NCI-H2196 treated with DMSO at 0.1 percent for 48 hours (cell line): ENCODE measurements around the gene PLA2G2D.

Experiments used
- DNase-seq: peaks from one replicate; lab custom pipeline; 2025; ENCODE audit not compliant: unreplicated experiment; lab: John Stamatoyannopoulos, UW

Gene PLA2G2D

DNA sequence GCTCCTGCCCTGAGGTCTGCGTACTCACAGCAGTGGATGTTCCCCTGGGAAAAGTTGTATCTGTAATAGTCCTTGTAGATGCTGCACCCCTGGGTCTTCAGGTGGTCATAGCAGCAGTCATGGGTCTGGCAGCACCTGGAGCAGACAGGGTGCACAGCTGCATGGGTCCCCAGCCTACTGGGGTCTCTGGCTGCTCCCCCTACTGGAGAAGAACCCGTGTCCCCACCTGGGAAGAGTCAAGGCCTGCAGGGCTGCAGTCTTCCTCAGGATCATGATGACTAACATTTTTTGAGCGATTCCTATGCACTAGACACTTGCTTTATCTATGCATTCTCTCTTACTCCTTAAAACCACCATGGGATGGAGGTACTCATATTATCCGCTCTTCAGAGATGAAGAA, 3.9 kb downstream of the PLA2G2D start:
- DNase-seq, result no peak

DNA sequence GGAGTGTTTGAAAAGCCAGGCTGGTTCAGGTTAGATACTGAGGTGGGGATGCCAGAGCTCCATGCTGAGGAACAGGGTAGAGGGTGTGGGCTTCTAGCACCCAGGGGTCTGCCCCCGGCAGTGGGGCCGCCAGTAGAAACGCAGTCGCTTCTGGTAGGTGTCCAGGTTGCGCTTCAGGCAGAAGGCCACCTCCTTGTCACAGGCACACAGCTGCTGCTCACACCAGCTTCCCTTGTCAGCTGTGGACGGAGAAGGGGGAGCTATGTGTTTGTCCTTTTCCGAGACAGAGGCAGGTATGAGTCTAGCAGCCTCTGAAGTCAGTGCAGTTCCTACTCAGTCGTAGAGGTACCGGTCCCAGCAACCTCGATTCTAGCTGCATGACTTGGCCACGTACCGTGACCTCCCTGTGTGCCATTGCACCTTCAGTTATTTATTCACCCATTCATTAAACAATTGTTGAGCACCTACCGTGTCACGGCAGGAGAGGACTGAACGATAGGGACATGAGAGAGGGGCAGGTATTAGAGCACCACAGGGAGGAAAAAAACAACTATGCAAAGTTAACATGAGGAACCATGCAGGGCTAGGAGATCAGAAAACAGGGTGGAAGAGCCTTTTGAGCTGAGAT, 5.2 kb downstream of the PLA2G2D start:
- DNase-seq, result no peak

DNA sequence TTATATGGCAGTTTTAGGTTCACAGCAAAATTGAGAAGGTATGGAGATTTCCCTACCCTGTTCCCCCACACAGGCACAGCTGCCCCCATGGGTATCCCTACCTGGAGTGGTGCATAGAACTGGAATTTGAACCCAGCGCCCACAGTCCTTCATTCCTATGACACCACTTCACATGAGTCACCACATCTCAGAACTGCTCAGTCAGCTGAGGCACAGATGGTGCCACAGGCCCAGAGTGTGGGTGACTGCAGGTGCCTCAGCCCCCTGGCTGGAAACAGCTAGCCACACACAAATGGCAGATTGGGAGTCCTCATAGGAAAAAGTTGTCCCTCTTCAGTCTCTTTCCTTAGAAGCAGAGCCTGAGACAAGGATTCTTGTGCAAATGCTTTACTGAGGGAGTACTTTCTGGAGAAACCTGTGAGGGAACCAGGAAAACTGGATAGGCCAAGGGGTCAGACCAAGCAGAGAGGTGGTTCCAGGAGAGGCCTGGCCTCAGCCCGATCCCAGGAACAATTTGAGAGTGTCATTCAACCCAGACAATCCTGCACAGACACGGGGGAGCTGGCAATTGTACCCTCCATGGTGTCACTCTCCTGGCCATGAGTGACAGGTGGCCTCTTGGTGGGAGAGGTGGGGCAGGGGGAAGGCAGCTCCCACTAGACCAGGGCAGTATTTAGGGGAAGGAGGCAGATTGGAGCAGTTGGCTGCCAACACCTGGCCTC, 6.9 kb downstream of the PLA2G2D start:
- no peak for DNase-seq

DNA sequence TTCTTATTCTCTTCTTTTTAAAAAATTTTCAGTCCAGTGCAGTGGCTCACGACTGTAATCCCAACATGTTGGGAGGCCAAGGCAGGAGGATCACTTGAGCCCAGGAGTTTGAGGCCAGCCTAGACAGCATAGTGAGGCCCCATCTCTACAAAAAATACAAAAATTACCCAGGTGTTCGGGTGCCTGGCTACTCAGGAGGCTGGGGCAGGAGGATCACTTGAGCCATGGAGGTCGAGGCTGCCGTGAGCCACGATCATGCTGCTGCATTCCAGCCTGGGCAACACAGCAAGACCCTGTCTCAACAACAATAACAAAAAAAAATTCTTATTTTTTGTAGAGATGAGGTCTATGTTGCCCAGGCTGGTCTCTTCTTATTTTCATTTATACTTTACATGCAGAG, 7.9 kb downstream of the PLA2G2D start:
- no peak for DNase-seq

DNA sequence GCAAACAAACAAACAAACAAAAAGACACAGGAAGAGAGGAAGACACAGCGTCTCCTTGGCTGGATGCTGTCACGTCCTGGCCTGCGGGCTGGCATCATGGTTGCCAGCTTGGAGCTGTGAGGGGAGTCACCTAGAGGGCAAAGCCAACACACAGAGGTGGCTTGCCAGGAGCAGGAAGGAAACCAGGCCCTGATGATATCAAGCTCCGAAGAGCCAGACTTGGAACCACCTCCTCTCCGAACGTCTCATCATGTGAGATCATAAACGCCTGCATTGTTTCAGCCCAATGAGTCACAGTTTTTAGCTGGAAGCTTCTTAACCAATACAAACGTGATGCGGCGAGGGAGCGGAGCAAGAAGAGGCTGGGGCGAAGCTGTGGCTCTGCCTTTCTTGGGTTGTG, 8.7 kb downstream of the PLA2G2D start:
- no peak for DNase-seq

DNA sequence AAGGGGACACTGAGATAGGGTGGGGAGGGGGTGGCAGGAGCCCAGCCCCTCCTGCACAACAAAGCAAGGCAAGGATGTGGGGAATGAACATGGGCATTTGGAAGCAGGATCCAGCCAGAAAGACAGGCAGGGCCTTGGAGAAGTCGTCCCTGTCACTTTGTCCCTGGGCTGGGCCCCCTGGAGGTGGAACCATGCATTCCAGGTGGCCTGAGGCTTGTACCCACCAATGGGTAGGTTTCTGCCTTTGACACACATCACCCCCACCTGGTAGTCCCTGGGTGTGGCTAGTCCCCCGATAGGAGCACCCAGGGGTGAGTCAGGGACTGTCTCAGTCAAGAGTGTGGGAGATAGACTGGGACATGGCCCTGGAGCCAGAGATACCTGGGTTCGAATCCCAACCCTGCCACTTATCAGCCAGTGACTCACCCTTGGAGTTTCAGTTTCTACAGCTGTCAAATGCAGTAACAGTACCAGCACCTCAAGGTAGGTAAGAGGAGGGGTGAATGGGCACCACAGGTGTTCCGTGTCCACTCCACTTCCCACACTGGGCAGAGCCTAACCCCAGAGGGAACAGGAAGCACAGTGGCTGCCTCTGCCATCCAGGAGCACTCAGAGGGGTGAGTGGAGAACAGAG, 10.0 kb downstream of the PLA2G2D start:
- DNase-seq, result no peak

DNA sequence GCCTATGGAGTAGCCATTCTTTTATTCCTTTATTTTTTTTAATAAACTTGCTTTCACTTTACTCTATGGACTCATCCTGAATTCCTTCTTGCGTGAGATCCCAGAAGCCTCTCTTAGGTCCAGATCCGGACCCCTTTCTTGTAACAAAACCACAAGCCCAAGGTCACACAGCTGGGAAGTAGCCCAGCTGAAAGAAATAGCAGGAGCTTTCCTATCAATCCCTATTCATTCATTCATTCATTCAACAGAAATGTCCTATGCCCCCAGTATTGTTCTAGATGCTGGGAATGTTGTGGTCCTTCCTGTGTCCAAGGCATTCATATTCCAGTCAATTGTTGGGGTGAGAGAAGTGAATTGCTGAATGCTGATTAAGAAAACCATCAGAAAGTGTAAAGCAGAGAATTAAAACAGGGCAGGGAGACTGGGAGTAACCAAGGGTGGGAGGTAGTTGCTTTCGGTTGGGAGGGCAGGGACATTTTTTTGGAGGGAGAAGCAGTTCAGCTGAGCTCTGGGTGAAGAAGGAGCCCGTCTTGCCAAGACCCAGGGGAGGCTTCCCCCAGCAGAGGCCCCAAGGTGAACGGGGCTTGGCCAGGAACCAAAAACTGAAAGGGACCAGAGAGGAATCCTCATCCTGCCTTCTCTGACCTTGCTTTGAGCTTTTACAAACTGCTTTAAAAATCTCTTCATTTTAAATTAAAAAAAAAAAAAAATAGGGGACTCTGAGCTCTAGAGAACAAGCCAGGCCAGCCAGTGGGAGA, 10.8 kb downstream of the PLA2G2D start:
- no peak for DNase-seq

DNA sequence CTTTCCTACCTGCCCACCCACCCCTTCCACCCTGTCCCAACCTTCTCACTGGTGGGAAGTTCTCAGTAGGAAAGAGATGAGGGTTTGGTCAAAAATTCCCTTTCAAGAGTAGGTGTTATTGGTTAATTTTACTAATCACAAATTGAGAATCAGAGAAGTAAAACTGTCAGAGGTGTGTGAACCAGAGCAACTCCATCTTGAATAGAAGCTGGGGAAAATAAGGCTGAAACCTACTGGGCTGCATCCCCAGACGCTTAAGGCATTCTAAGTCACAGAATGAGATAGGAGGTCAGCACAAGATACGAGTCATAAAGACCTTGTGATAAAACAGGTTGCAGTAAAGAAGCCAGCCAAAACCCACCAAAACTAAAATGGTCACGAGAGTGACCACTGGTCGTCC, 11.5 kb downstream of the PLA2G2D start:
- DNase-seq, result no peak

DNA sequence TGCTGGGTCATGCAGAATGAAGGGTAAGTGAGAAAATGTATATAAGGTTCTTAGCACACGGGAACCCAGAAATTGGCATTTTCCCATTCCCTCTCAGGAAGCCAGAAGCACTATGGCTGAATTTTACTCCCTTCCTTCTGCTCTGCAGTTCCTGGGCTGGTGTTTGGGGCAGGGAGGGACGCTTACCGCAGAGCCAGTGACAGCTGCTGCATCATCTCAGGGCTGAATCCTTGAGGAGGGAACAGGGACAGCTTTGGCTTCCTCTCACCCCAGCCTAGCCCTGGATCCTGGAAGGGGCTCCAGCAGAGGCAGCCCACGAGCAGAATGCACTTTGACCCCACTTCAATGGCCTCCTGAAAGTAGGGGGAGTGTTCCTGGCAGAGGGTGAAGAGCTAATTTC, 12.0 kb downstream of the PLA2G2D start:
- no peak for DNase-seq

DNA sequence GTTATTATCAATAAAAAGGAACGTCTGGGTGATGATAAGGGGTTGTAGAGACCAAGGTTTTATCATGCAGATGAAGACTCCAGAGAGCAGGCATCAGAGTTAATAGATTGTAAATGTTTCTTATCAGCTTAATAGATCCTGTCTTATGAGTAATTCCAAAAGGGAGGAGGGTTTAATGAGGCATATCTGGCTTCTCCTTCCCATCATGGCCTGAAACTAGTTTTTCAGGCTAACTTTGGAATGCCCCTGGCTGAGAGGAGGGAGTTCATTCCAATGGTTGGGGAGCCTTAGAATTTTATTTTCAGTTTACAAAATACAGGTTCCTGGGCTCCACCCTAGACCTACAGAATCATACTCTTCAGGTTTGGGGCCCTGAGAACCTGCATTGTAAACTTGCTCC, 13.5 kb downstream of the PLA2G2D start:
- DNase-seq, result no peak

DNA sequence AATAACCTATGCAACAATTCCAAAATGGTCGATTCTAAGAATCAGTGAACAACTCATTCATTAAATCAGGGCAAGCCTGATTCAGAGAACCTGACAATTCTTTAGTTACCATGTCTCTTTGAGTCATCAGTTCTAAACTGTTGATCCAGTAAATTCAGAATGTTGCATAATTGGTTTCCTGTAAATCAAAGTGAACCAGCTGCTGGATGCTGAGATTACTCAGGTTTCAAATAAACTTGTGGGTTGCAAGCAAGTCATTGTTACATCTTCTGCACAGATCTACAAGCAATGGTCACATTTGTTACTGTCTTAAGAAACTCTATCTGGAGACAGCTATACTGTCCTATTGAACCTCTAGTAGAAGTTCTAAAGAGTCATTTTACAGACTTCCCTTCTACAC, 16.5 kb downstream of the PLA2G2D start:
- no peak for DNase-seq

DNA sequence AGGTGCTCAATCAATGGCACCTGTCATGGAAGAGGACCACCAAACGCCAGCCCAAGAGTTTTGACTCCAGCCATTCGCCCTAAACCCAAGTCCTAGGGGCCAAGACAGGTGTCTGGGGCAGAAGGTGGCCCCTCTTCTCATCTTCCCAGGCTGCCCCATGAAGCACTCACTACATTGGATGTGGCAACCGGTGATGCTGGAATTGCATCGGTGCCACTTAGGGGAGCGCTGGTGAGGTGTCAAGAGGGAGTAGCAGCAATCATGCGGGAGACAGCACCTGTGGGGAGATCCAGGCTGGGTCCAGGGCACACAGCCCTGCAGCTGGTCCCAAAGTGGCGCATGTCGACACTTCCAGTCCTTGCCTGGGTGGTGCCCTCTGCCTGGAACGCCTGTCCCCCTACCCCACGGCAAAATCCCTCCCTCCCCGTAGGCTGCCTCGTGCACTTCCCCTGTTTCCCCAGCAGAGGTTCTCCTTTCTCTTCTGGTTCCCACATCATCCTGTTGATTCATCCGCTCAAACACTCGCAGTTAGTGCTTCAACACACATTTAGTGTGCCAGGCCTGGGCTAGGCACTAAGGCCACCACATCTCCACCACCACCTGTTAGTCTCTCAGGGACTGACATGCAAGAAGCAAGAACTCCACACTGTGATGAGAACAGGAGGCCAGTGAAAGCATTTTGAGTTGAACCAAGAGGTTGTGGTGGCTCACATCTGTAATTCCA, 18.5 kb downstream of the PLA2G2D start:
- DNase-seq, result peak; percentile 34

DNA sequence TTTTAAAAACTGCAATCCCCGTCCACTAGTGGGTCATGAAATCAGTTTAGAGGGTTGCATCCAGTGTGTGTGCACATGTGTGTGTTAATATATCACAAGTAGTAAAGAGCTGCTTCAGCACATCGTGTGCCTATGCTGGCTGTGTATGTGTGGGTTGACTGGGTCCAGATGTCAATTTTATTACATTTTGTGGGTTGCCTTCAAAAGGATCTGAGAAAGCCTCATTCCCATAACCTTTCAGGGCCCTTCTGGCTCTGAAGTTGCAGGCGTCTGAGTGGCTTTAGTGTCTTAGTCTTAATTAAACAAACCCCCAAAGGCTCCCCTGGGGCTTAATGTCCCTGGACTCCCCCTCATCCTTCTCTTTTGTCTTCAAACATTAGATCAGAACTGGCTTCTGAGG, 19.8 kb downstream of the PLA2G2D start:
- DNase-seq, result no peak

DNA sequence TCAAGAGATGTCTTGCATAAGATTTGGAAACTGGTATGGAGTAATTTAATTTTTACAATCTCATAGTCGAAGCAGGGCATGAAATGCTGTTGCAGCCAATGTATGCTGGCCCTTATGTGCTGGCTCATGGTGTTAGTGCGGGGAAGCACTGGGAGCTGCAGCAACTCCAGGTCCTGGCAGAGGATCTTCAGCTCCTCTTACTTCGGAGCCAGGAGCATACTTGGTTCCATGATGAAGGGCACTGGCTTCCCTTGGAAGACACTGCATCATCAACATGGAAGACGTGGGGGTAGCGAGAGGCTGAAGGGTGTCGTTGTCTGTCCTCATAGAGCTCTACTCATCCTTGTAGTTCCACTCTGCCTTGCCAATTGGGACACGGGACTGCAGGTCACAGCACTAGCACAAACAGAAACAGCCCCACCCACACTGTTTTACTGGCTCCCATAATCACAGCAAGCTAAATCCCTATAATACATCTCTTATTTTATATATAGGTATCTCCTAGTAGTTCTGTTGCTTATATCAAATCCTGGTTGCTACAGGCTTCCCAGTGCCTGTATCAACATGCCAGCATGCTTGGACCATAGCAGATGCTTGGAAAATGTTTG, 22.4 kb downstream of the PLA2G2D start:
- DNase-seq, result no peak

DNA sequence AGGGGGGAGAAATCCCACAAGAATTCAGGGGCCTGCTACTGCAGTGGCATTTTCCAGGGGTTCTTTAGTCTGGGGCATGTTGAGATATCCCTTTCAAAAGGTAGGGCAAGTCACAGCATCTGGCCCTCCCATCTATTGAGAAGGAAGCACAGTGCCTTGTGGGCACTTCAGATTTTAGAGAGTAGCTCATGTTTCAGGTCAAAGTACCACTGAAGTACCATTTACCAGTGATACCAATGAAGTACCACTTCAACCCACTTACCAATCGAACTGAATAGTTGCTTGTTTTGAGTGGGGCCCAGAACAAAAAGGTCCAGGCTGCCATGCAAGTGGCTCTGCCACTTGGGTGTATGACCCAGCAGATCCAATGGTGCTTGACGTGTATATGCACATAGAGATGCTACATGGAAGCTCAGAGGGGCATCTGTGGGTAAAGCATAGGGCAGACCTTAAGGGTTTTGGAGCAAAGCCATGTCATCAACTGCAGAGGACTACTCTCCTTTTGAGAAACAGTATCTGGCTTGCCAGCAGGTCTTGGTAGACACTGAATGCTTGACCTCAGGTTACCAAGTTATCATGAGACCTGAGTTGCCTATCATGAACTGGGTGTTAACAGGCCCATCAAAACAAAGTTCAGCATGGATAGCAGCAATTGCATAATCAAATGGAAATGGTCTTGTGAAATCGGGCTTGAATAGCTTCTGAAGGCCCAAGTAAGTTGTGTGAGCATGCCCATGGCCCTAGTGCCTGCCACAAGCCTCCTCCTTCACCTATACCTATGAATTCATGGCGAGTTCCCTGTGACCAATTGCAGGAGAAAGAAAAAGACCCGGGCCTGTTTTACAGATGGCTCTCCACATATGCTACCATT, 23.5 kb downstream of the PLA2G2D start:
- DNase-seq, result no peak

DNA sequence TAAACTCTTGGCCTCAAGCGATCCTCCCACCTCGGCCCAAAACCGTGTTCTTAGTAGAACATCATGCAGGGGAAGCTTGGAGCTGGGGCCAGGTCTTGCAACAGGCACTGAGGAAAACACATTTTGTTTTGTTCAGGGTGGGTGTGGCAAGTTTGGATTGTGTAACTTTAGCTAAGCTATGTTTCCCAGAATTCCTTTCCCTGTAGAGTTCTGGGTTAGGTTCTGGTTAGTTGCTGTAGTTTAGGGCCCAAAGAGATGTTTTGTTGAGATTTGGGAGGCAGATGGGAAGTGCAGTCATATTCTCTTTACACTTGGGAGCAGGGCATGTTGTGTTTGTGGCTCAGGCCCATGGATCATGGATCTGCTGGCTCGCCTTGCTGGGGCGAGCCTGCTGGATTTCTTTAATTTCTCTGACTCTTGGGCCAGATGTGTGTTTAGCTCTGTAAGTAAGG, 25.4 kb downstream of the PLA2G2D start:
- no peak for DNase-seq

DNA sequence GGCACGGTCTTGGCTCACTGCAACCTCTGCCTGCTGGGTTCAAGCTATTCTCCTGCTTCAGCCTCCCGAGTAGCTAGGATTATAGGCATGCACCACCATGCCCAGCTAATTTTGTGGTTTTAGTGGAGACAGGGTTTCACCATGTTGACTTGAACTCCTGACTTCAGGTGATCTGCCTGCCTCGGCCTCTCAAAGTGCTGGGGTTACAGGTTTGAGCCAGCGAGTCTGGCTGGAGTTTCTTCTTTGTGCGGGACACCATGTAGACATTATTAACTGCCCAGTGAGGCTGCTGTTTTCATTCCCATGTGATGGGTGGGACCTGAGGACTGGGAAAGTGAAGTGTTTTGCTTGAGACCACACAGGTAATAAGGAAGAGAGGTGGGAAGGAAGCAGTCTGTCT, 26.0 kb downstream of the PLA2G2D start:
- no peak for DNase-seq

DNA sequence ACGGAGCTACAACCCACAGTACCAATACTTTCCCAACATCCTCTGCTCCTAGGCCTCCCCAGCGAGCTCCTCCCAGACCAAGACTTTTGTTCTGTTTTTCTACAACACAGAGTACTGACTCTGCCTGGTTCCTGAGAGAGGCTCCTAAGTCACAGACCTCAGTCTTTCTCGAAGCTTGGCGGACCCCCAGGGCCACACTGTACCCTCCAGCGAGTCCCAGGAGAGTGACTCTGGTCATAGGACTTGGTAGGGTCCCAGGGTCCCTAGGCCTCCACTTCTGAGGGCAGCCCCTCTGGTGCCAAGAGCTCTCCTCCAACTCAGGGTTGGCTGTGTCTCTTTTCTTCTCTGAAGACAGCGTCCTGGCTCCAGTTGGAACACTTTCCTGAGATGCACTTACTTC, 28.7 kb downstream of the PLA2G2D start:
- DNase-seq, result no peak

DNA sequence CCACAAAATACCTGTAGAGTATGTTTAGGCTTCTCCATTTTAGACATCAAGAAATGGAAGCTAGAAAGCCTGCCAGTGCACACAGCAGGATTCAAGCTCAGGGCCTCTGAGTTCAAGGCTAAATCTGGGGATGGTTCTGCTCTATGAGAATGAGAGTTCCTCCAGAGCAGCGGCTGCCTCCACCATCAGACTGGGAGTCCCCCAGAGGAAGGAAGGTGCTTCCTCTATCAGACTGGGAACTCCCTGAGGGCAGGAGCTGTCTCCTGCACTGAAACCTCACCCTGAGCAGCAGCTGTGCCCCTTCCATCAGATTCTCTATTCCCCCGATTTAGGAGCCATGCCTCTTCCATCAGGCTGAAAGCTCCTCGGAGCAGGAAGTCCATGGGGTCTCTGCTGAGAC, 29.2 kb downstream of the PLA2G2D start:
- no peak for DNase-seq
